HEK293 (cell line): Measurements from ENCODE around the gene SGSM2.
A peak's percentile ranks its signal among the peaks of the same experiment; 100 is the strongest.

Experiments used
- BCL11B ChIP-seq: fragments of 450-650 bp; formaldehyde crosslinking; IDR thresholded peaks from 2 replicates; pipeline ENCODE4 v1.5.1; 2016; ENCODE audit warnings: low read depth, missing biosample characterization, missing genetic modification characterization
- KLF1 ChIP-seq: fragments of 450-650 bp; formaldehyde crosslinking; IDR thresholded peaks from 2 replicates; pipeline ENCODE4 v1.5.1; 2016; ENCODE audit warnings: missing biosample characterization, missing genetic modification characterization
- KLF9 ChIP-seq: fragments of 450-650 bp; formaldehyde crosslinking; IDR thresholded peaks from 2 replicates; pipeline ENCODE4 v1.5.1; 2016; ENCODE audit warnings: missing biosample characterization, missing genetic modification characterization, low read depth
- MEIS1 ChIP-seq: sonication (generic); formaldehyde crosslinking; IDR thresholded peaks from 2 replicates; pipeline ENCODE4 v1.8.1; 2022; ENCODE audit warnings: missing genetic modification reagents, mild to moderate bottlenecking, borderline replicate concordance
- REPIN1 ChIP-seq: fragments of 450-650 bp; formaldehyde crosslinking; IDR thresholded peaks from 2 replicates; pipeline ENCODE4 v1.5.1; 2017; ENCODE audit warnings: missing biosample characterization, missing genetic modification characterization, low read depth
- ZBTB1 ChIP-seq: fragments of 450-650 bp; formaldehyde crosslinking; IDR thresholded peaks from 2 replicates; pipeline ENCODE4 v1.5.1; 2016; ENCODE audit warnings: missing biosample characterization, missing genetic modification characterization
- ZNF174 ChIP-seq: fragments of 450-650 bp; formaldehyde crosslinking; IDR thresholded peaks from 2 replicates; pipeline ENCODE4 v1.5.0; 2017; ENCODE audit warnings: missing biosample characterization, mild to moderate bottlenecking, missing genetic modification characterization
- ZNF23 ChIP-seq: fragments of 450-650 bp; formaldehyde crosslinking; IDR thresholded peaks from 2 replicates; pipeline ENCODE4 v1.5.1; 2016; ENCODE audit warnings: missing biosample characterization, missing genetic modification characterization, borderline replicate concordance
- ZNF311 ChIP-seq: fragments of 450-650 bp; formaldehyde crosslinking; IDR thresholded peaks from 2 replicates; pipeline ENCODE4 v1.5.1; 2017; ENCODE audit warnings: missing biosample characterization, missing genetic modification characterization, borderline replicate concordance
- ZNF354C ChIP-seq: fragments of 450-650 bp; formaldehyde crosslinking; IDR thresholded peaks from 2 replicates; pipeline ENCODE4 v1.5.1; 2016; ENCODE audit warnings: missing biosample characterization, missing genetic modification characterization, low read depth, borderline replicate concordance
- ZNF473 ChIP-seq: fragments of 450-650 bp; formaldehyde crosslinking; IDR thresholded peaks from 2 replicates; pipeline ENCODE4 v1.5.1; 2017; ENCODE audit warnings: missing biosample characterization, missing genetic modification characterization
- ZNF501 ChIP-seq: fragments of 450-650 bp; formaldehyde crosslinking; IDR thresholded peaks from 2 replicates; pipeline ENCODE4 v1.5.1; 2016; ENCODE audit warnings: missing biosample characterization, missing genetic modification characterization
- ZNF558 ChIP-seq: fragments of 450-650 bp; formaldehyde crosslinking; IDR thresholded peaks from 2 replicates; pipeline ENCODE4 v1.5.1; 2016; ENCODE audit warnings: missing biosample characterization, missing genetic modification characterization
- ZNF610 ChIP-seq: fragments of 450-650 bp; formaldehyde crosslinking; IDR thresholded peaks from 2 replicates; pipeline ENCODE4 v1.5.1; 2016; ENCODE audit warnings: missing biosample characterization, missing genetic modification characterization, borderline replicate concordance
- ZNF76 ChIP-seq: fragments of 450-650 bp; formaldehyde crosslinking; IDR thresholded peaks from 2 replicates; pipeline ENCODE4; 2016; ENCODE audit warnings: low read depth, missing biosample characterization, missing genetic modification characterization, borderline replicate concordance
- ZNF768 ChIP-seq: fragments of 450-650 bp; formaldehyde crosslinking; IDR thresholded peaks from 2 replicates; pipeline ENCODE4 v1.5.1; 2018; ENCODE audit warnings: missing biosample characterization, mild to moderate bottlenecking, missing genetic modification characterization
- ZNF785 ChIP-seq: fragments of 450-650 bp; formaldehyde crosslinking; IDR thresholded peaks from 2 replicates; pipeline ENCODE4 v1.5.1; 2016; ENCODE audit warnings: missing biosample characterization, missing genetic modification characterization
- ZNF791 ChIP-seq: fragments of 450-650 bp; formaldehyde crosslinking; IDR thresholded peaks from 2 replicates; pipeline ENCODE4 v1.5.1; 2016; ENCODE audit warnings: missing biosample characterization, missing genetic modification characterization
- ZNF843 ChIP-seq: fragments of 450-650 bp; formaldehyde crosslinking; IDR thresholded peaks from 2 replicates; pipeline ENCODE4 v1.5.1; 2016; ENCODE audit warnings: missing biosample characterization, missing genetic modification characterization
- ZSCAN30 ChIP-seq: fragments of 450-650 bp; IDR thresholded peaks from 2 replicates; pipeline ENCODE4 v1.5.1; 2018; ENCODE audit warnings: missing biosample characterization, mild to moderate bottlenecking, missing genetic modification characterization, moderate library complexity
- ZXDB ChIP-seq: fragments of 450-650 bp; formaldehyde crosslinking; IDR thresholded peaks from 2 replicates; pipeline ENCODE4 v1.5.1; 2016; ENCODE audit warnings: missing biosample characterization, missing genetic modification characterization
- TF ChIP-seq, protein P1 (sequence below): fragments of 450-650 bp; formaldehyde crosslinking; IDR thresholded peaks from 2 replicates; pipeline ENCODE4 v1.5.1; 2016; ENCODE audit warnings: missing biosample characterization, missing genetic modification characterization
- TF ChIP-seq, protein P2 (sequence below): fragments of 450-650 bp; formaldehyde crosslinking; IDR thresholded peaks from 2 replicates; pipeline ENCODE4 v1.5.0; 2017; ENCODE audit warnings: missing biosample characterization, missing genetic modification characterization, borderline replicate concordance
- TF ChIP-seq, protein P3 (sequence below): fragments of 450-650 bp; formaldehyde crosslinking; optimal IDR thresholded peaks from 2 replicates; pipeline ENCODE3; 2016; ENCODE audit warnings: missing biosample characterization, mild to moderate bottlenecking, missing genetic modification characterization
- TF ChIP-seq, protein P4 (sequence below): fragments of 450-650 bp; formaldehyde crosslinking; IDR thresholded peaks from 2 replicates; pipeline ENCODE4 v1.5.1; 2016; ENCODE audit warnings: missing biosample characterization, missing genetic modification characterization
- TF ChIP-seq, protein P5 (sequence below): fragments of 450-650 bp; formaldehyde crosslinking; IDR thresholded peaks from 2 replicates; pipeline ENCODE4 v1.5.1; 2016; ENCODE audit warnings: missing biosample characterization, missing genetic modification characterization, borderline replicate concordance
- TF ChIP-seq, protein P6 (sequence below): fragments of 450-650 bp; formaldehyde crosslinking; conservative IDR thresholded peaks from 2 replicates; pipeline ENCODE4 v1.5.1; 2016; ENCODE audit warnings: low read depth, missing biosample characterization, missing genetic modification characterization

The SGSM2 gene

DNA sequence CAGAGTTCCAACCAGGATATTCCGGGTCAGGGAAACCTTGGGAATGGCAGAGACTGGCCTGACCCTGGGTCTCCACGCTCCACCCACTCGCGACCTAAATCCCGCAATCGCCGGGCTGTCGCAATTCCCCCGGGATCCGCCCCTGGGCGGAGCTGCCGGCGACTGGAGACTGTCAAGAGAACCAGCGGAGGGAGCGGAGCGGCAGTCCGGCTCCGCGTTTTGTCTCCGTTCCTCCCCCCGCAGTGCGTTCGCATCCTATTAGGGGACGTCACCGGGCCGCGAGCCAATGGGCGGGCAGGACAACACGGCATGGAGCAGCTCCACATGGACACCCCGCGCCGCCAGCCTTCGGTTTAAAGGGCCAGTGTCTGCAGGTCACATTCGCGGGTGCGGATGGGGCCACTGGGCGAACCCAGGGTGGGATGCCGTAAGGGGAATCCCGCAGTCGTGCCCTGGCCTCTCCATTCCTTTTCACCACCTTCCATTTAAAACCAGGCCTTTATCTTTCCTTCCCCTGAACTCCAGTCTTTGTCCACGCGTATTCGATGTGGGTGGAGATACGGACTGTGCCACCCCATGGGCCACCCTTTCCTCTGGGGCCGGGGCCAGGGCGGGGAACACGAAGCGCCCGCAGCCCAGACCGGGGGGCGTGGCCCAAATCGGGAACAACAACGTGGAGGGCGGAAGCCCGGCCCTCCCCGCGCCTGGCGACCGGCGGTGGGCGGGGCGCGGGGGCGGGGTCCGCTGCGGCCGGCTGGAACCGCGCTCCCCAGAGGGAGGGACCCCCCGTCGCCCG is 64.3 kb downstream of the SGSM2 start (continued):
- TF ChIP-seq ZNF768 (tag by site-specific recombination) (no peak), ZNF76 (0 out of 2 replicates have a peak, but pooled peaks have one; percentile 62), ZNF843 (no peak; the same call in 1 of the 2 replicates), MEIS1 (CRISPR knock-in tag) (no peak), ZNF311 (tag by site-specific recombination) (no peak), ZNF558 (no peak), ZNF473 (tag by site-specific recombination) (no peak), ZNF785 (tag by site-specific recombination) (no peak), ZXDB (tag by site-specific recombination) (peak; percentile 83), BCL11B (peak; percentile 76; the same call in 1 of the 2 replicates), KLF9 (peak; percentile 97), ZSCAN30 (tag by site-specific recombination) (peak; percentile 32), KLF1 (tag by site-specific recombination) (peak; percentile 79), ZBTB1 (tag by site-specific recombination) (no peak), ZNF174 (tag by site-specific recombination) (no peak), ZNF23 (no peak), ZNF610 (tag by site-specific recombination) (no peak; the same call in 1 of the 2 replicates), ZNF501 (peak; percentile 70), ZNF791 (no peak), REPIN1 (tag by site-specific recombination) (no peak), ZNF354C (tag by site-specific recombination) (no peak)
- TF ChIP-seq, protein P1, sequence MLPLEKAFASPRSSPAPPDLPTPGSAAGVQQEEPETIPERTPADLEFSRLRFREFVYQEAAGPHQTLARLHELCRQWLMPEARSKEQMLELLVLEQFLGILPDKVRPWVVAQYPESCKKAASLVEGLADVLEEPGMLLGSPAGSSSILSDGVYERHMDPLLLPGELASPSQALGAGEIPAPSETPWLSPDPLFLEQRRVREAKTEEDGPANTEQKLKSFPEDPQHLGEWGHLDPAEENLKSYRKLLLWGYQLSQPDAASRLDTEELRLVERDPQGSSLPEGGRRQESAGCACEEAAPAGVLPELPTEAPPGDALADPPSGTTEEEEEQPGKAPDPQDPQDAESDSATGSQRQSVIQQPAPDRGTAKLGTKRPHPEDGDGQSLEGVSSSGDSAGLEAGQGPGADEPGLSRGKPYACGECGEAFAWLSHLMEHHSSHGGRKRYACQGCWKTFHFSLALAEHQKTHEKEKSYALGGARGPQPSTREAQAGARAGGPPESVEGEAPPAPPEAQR = no peak
- TF ChIP-seq, protein P2, sequence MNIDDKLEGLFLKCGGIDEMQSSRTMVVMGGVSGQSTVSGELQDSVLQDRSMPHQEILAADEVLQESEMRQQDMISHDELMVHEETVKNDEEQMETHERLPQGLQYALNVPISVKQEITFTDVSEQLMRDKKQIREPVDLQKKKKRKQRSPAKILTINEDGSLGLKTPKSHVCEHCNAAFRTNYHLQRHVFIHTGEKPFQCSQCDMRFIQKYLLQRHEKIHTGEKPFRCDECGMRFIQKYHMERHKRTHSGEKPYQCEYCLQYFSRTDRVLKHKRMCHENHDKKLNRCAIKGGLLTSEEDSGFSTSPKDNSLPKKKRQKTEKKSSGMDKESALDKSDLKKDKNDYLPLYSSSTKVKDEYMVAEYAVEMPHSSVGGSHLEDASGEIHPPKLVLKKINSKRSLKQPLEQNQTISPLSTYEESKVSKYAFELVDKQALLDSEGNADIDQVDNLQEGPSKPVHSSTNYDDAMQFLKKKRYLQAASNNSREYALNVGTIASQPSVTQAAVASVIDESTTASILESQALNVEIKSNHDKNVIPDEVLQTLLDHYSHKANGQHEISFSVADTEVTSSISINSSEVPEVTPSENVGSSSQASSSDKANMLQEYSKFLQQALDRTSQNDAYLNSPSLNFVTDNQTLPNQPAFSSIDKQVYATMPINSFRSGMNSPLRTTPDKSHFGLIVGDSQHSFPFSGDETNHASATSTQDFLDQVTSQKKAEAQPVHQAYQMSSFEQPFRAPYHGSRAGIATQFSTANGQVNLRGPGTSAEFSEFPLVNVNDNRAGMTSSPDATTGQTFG (tag by site-specific recombination) = no peak
- TF ChIP-seq, protein P3, sequence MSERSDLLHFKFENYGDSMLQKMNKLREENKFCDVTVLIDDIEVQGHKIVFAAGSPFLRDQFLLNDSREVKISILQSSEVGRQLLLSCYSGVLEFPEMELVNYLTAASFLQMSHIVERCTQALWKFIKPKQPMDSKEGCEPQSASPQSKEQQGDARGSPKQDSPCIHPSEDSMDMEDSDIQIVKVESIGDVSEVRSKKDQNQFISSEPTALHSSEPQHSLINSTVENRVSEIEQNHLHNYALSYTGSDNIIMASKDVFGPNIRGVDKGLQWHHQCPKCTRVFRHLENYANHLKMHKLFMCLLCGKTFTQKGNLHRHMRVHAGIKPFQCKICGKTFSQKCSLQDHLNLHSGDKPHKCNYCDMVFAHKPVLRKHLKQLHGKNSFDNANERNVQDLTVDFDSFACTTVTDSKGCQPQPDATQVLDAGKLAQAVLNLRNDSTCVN (tag by site-specific recombination) = peak; percentile 65
- TF ChIP-seq, protein P4, sequence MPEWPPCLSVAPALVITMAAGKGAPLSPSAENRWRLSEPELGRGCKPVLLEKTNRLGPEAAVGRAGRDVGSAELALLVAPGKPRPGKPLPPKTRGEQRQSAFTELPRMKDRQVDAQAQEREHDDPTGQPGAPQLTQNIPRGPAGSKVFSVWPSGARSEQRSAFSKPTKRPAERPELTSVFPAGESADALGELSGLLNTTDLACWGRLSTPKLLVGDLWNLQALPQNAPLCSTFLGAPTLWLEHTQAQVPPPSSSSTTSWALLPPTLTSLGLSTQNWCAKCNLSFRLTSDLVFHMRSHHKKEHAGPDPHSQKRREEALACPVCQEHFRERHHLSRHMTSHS (tag by site-specific recombination) = no peak
- TF ChIP-seq, protein P5, sequence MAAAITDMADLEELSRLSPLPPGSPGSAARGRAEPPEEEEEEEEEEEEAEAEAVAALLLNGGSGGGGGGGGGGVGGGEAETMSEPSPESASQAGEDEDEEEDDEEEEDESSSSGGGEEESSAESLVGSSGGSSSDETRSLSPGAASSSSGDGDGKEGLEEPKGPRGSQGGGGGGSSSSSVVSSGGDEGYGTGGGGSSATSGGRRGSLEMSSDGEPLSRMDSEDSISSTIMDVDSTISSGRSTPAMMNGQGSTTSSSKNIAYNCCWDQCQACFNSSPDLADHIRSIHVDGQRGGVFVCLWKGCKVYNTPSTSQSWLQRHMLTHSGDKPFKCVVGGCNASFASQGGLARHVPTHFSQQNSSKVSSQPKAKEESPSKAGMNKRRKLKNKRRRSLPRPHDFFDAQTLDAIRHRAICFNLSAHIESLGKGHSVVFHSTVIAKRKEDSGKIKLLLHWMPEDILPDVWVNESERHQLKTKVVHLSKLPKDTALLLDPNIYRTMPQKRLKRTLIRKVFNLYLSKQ (tag by site-specific recombination) = no peak
- TF ChIP-seq, protein P6, sequence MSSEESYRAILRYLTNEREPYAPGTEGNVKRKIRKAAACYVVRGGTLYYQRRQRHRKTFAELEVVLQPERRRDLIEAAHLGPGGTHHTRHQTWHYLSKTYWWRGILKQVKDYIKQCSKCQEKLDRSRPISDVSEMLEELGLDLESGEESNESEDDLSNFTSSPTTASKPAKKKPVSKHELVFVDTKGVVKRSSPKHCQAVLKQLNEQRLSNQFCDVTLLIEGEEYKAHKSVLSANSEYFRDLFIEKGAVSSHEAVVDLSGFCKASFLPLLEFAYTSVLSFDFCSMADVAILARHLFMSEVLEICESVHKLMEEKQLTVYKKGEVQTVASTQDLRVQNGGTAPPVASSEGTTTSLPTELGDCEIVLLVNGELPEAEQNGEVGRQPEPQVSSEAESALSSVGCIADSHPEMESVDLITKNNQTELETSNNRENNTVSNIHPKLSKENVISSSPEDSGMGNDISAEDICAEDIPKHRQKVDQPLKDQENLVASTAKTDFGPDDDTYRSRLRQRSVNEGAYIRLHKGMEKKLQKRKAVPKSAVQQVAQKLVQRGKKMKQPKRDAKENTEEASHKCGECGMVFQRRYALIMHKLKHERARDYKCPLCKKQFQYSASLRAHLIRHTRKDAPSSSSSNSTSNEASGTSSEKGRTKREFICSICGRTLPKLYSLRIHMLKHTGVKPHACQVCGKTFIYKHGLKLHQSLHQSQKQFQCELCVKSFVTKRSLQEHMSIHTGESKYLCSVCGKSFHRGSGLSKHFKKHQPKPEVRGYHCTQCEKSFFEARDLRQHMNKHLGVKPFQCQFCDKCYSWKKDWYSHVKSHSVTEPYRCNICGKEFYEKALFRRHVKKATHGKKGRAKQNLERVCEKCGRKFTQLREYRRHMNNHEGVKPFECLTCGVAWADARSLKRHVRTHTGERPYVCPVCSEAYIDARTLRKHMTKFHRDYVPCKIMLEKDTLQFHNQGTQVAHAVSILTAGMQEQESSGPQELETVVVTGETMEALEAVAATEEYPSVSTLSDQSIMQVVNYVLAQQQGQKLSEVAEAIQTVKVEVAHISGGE (tag by site-specific recombination) = 0 out of 2 replicates have a peak, but pooled peaks have one; percentile 38
